ENCODE data around the gene ASIP.
"Not testable (repeated sequence)": the region's sequence is repeated elsewhere in the genome, so short reads cannot be mapped to it uniquely, and the experiment has no call there.

Gene ASIP, protein sequence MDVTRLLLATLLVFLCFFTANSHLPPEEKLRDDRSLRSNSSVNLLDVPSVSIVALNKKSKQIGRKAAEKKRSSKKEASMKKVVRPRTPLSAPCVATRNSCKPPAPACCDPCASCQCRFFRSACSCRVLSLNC

DNA sequence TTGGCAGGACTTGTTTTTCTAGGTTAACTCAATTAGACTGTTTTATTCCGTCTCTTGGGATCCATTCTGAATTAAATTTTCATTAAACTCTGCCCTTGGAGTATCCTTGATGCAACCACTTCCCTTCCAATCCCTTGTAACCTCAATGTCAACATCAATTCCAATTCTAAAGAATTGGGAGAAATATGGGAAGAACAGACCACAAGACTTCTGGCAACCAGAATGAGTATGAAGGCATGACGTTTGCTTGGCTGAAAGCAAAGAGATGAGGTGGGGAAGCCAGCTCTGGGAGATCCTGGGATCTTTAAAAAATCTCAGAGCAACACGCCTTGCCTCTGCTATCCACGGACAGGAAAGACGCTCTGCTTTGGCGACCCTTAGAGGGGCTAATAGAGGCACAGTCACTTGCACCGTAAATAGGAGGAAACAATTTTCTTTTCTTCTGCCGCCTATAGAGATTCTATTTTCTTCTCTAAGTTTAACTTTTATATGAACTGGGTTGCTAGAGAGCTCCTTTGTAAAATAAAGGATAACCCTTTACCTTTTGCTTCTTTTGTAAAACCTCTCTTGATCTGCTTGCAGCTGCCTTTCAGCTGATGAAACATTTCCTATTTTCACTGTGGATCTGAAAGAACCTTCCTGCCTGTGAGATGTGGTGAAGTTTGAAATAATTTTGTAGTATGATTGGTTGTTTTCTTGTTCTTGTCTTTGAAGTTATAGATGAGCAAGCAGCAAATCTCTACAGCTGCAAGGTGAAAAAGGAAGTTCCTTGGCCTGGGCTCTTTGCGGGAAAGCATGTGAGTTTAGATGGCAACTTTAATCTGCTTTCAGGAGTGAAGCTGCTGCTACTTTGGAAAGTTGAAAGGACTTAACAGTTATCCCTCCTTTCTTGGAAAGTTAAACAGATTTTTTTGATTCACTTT lies at the start of gene ASIP:
Gene ASIP (plus strand): TSS at position 731 of the 923 bp plus-strand sequence. CDS start 18,952 bp downstream, outside the sequence.
- no peak for DNase-seq

DNA sequence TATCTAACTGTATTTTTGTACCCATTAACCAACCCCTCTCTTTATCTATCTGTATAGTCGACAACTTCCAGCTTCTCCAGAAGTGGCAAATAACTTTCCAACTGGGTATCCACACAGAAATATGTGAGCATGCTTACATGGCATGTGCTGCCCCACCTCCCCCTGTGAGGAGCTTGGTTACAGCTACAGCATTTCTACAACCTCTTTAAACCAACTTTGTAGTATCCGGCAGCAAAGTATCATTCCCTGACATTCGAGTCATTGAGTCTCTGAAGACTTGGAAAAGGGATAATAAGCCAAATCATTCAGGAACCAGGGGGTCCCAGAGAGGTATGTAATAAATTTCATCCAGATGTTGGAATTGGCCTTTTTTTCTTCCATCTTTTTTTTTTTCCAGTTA lies 48.2 kb upstream of the ASIP start:
- no peak for DNase-seq

DNA sequence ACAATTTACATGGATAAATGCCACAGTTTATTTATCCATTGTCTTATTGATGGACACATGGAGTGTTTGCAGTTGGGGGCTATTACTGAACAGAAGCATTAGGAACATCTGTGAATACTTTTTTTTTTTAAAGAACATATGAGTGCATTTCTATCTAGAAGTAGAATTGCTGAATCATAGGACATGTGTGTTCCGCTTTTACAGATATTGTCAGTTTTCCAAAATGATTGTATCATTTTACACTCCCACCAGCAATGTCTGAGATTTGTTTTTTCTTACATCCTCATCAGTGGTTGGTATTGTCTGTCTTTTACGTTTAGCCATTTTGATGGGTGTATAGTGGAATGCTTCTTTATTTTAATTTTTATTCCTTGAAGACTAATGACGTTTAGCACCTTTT lies 42.0 kb upstream of the ASIP start:
- DNase-seq: no peak

DNA sequence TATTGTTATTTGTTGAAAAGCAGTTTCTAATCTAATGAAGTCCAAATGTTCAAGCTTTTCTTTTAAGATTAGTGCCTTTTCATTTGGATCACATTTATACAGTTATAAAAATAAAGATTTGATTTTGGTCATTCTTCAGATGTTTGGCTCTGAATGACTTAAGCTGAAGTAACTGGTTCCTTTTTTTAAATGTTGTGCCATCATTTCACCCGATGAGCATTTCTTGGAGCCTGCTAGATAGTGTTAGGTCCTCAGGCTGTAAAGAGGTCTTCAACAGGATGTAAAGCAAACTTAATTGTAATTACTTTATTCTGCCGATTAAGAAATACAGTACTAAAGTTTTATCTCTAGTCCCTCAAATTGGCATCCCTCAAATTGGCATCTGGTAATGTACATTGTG lies 41.2 kb upstream of the ASIP start:
- no peak for DNase-seq

DNA sequence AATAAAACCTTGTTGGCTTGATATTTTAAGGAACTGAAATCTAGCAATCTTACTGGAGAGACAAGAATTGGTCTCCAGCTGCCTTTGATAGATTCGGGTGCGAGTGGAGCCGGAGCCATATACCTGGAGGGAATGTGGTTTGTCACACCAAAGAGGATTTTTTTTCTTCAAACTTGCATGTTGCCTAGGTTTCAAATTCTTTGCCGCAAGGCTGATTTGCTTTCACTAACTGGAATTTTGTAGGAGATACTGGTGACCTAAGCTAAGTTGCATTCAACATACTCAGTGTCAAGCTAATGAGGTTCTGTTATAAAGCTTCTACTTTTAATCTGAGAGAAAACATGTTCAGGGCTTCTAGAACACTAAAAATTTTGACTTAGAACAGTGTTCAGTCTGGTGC lies 39.7 kb upstream of the ASIP start:
- no peak for DNase-seq

DNA sequence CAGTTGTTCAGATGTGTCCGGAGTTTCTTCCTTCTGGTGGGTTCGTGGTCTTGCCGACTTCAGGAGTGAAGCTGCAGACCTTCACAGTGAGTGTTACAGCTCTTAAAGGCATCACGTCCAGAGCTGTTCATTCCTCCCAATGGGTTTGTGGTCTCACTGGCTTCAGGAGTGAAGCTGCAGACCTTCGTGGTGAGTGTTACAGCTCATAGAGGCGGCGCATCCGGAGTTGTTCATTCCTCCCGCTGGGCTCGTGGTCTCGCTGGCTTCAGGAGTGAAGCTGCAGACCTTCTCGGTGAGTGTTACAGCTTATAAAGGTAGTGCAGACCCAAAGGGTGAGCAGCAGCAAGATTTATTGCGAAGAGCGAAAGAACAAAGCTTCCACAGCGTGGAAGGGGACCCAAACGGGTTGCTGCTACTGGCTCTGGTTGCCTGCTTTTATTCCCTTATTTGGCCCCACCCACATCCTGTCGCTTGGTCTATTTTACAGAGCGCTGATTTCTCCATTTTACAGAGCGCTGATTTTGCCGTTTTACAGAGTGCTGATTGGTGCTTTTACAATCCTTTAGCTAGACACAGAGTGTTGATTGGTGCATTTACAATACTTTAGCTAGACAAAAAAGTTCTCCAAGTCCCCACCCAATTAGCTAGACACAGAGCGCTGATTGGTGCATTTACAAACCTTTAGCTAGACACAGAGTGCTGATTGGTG lies 35.9 kb upstream of the ASIP start:
- peak in 1 of 2 experiments; percentile 19 for DNase-seq

DNA sequence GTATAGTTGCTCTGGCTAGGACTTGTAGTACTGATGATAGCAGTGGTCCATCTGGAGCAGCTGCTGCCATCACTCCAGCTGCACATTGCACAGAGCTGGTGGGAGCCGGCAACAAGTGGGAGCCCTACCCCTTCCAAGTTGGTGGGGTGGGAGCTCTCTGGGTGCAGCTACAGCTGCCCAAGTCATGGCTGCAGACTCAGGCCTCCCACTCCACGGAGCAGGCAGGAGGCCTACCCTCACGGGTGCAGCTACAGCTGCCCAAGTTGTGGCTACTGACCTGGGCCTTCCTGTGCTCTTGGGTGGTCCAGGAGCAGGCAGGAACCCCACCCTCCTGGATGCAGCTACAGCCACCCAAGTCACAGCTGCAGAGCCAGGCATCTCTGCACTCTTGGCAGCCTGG lies 32.1 kb upstream of the ASIP start:
- no peak for DNase-seq

DNA sequence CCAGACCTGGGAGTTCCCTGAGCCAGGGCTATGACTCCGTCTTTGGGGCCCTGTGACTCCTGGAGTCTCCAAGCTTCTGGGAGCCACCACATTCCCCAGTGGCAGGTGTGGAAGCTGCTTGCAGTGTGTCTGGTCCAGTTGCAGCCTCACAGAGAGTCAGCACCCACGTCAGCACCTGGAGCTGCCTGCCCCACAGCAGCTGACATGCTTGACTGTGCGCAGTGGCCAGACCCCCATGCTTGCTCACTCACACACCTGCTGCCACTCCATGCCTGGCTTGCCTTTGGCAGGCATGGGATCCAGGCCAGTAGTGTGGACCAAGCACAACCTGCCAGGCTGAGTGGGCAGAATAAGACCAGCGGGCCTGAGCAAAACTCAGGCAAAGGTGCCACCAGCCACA lies 31.0 kb upstream of the ASIP start:
- DNase-seq: peak; percentile 64 to 82

DNA sequence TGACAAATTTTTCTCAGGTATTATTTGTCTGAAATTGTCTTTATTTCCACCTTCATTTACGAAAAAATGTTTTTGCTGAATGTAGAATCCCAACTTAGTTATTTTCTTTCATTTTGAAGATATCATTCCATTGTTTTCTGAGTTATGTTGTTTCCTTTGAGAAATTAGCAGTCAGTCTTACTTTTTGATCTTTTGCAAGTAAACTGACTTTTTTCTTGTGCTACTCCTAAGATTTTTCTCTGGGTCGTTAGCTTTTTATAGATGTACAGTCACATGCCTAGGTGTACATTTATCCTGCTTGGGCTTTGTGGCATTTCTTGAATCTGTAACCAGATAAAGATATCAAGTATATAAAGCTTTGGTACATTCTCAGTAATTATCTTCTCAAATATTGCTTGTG lies 29.6 kb upstream of the ASIP start:
- DNase-seq: no peak

DNA sequence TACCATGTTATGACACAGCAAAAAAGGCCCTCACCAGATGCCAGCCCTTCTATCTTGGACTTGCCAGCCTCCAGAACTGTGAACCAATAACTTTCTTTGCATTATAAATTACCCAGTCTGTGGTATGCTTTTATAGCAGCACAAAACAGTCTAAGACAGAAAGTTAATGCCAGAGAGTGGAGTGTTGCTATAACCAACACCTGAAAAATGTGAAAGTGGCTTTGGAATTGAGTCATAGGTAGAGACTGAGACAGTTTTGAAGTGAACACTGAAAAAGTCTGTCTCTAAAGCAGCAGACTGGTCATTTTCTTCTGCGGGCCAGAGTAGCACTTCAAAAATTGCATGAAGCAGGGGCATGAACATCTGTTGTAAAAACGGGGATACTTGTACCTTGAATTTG lies 28.0 kb upstream of the ASIP start:
- no peak for DNase-seq

DNA sequence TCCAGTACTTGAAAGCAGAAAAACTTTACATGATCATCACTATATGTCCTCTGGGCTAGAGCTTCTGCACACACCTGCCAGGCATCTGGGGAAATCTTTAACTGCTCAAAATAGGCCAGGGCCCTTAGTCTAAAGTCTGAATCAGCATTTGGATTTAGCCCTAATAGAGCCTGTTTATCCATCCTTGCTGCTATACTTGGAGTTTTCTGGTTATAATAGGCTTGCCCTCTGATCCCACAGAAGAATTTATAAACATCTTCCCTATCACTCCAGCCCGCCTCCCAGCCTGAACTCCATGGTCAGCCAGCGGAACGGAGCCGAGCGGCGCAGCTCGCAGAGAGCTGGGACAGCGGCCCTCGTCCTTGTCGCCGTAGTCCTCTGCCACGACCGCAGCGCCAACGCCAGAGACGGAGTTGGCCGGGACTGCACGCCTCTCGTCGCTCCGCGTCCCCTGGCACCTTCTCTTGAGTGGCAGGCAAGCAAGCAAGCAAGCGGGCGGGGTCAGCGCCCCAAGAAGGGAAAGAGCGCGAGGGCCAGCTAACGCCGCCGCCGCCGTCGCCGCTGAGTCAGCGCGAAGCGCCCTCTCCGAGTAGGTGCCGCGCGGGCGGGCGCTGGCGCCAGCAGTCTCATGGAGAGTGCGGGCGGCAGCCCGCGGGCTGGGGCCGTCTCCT lies 25.4 kb upstream of the ASIP start:
- DNase-seq: peak; percentile 83 to 87

DNA sequence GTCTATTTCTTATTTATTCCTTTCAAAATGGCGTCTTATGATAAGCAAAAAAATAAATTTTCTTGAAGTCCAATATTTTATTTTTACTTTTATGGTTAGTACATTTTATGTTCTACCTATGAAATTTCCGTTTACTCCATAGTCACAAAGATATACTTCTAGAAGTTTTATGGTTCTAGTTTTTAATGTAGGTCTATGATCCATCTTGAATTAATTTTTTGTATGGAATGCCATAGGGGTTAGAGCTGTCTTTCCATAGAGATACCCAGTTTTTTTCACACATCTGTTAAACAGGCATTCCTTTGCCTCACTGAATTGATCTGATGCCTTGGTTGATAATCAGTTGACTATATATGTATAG lies 24.9 kb upstream of the ASIP start:
- no peak for DNase-seq

DNA sequence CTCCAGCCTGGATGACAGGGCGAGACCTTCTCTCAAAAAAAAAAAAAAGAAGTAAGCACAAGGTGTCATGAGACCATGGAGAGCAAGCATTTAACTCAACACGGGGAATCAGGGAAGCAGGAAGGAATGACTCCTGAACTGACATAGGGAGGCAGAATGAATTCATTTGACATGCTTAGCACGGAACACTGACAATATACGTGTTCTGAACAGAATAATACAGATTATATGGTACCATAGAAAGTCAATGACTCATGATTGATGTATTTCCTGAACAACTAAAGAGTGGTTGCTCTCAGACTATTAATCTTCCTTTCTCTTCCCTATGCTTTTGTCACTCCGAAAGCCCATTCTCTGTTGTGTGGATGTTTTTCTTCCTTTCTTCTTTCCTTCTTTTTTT lies 20.7 kb upstream of the ASIP start:
- no peak for DNase-seq

DNA sequence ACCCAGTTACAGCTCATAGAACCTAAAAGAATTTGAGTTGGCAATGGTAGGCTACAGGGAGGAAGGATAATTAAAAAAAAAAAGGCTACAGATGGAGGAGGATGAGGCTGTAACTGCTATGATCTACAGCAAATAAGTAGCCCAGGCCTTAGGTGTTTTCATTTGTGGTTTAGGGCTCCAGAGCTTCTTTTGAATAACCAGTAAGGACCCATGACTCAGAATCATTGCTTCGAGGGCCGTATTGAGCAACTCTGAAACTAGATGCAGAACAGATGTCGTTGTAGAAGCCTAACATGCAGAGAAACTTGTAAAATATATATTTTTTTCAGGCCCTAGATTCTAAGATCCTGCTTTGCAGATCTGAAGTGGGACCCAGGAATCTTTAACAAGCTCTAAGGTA lies 19.0 kb upstream of the ASIP start:
- no peak for DNase-seq

DNA sequence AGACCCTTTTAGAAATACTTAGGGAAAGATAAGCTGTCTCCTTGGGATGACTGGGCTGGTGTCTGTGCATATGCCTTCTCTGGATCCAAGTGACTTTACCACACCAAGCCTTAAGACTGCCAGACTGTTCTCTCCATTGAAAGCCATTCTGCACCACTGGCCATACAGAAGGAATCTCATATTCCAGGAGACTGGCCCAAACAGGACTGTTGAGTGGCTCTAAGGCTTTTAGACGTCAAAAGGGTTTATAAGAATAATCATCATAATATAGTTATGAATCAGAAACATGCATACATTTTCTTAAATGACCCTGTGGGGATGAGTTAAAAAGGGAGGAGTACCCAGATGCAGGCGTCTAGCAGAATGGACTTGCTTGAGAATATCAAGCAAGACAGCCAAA lies 17.0 kb upstream of the ASIP start:
- not testable (repeated sequence) for DNase-seq

DNA sequence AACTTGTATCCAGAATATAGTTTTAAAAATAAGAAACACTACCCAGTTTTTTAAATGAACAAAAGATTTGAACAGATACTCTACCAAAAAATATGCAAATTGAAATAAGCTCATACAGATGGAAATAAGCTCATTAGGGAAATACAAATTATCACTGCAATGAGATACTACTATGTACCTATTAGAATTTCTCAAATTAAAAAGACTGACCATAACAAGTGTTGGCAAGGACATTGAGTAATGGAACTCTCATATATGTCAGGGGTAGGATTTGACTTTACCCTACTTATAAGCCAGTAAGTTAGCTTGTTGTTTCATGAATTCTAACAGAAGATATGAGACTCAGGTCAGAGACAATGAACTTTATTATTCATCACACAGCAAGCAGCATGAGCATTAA lies 9.6 kb upstream of the ASIP start:
- no peak for DNase-seq

DNA sequence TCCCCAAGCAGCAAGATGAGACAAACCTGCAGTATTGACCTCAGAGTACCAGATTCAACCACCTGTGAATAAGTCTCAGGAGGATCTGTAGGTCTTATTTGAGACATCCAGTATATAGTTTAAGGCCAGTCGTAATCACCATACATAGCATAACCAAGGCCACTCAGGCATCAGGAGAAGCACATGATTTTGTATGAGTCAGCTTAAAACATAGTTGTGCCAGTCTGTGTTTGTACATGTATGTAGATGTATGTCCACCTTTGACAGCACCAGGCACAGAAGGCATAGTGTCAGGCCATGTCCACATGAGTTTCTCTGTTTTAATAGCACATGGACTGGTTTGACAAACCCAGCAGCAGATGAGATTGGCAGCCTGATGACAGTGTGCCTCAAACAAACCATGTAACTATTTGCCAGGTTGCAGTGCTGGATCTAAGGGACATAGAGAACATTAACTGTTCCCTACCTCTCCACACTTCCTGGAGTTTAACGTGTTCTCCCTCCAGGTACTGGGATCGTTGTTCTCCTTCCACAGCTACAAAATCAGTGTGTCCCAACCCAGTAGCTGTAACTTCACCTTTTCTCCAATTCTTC lies 8.6 kb upstream of the ASIP start:
- DNase-seq: no peak

DNA sequence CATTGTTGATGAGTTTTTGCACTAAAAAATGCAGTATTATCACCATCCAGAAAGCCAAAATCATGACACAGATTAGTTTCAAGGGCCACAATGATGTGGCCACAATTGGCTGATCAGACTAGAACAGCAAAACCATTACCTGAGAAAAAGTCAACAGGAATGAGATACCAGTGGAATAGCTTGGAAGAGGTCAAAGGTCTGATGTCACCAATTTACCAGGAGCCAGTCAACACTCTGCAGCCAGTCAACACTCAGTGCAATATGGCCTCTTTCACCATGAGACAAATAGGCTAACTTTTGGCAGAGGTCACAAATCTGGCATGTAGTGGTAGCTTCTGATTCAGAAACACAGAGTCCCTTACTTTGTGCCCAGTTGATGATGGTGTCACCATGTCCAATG lies 7.5 kb upstream of the ASIP start:
- DNase-seq: no peak

DNA sequence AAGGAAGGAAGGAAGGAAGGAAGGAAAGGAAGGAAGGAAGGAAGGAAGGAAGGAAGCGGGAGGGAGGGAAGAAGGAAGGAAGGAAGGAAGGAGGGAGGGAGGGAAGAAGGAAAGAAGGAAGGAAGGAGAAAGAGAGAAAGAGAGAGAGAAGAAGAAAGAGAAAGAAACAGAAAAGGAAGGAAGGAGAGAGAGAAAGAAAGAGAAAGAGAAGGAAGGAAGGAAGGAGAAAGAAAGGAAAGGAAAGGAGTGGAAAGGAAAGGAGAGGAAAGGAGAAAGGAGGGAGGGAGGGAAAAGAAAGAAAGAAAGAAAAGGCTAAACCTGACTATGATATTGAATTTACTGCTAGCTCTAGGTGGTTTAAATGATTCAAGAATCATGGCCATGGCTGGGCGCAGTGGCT lies 5.3 kb upstream of the ASIP start:
- no peak for DNase-seq

DNA sequence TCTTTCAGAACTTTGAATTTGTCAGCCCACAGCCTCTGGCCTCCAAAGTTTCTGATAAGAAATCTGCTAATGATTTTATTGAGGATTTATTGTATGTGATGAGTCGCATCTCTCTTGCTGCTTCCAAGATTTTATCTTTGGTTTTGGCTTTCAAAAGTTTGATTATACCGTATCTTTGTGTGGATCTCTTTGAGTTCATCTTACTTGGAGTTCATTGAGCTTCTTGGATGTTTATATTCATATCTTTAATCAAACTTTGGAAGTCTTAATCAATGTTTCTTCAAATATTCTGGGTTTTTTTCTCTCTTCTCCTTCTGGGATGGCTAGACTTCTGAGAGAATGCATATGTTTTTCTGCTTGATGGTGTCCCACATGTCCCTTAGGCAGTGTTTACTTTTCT lies 3.3 kb upstream of the ASIP start:
- no peak for DNase-seq

DNA sequence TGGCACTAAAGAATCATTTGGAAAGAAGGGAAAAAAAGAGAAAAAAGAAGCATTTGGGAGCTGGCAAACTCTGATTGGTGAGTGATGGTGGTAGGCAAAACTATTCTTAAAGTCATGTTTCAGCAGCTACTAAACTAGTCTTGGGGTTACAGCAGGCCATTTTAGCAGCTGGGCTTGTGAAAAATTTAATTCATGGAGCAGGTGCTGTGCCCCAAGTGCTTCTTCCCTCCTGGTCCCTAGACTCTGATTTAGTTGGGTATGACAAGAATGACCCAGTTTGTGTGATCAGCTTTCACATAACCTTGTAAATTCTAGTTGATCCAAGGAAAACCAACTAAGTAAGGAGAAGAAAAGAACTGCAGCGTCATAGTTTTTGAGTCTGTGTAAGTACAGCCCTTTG lies 1.1 kb upstream of the ASIP start:
- DNase-seq: no peak

DNA sequence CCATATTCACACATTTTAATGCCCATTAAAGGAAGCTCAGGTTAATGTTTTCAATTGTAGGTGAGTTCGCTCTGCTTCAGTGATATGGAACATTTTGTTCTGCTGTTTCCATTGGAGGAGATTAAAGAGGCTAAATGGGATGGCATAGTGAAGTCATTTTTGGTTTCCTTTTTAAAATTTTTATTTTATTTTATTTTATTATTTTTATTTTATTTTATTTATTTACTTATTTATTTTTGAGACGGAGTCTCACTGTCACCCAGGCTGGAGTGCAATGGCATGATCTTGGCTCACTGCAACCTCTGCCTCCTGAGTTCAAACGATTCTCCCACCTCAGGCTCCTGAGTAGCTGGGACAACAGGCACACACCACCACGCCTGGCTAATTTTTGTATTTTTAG lies 792 bp downstream of the ASIP start:
- not testable (repeated sequence) for DNase-seq

DNA sequence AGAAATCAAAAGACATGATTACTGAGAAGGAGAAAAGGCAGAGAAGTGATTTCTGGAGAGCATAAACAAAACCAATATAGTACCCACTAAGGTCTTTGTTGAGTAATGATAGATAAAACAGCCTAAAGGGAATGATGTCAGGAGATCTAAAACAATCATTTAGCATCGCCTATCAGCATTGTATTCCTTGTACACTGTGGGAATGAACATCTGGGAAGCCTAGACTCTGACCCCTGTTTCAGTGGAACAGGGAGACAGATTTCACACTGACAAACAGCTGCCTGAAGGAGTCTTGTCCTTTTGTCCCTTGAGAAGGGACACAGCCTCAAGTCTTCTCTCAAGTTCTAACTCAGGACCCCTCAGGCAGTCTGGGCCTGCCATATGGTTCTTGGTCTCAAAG lies 1.7 kb downstream of the ASIP start:
- DNase-seq: no peak
